HG03108 (cell line): Measurements from ENCODE around the gene PGAP3.

Experiments
- ATAC-seq: cut with Tn5 transposase; IDR thresholded peaks from one replicate; pipeline ENCODE4 v1.9.1; 2021; ENCODE audit warnings: moderate library complexity; ENCODE audit not compliant: unreplicated experiment

PGAP3 gene

GRCh38 chr17:39639566-39640458 lies 48.0 kb downstream of the PGAP3 start:
- ATAC-seq = no peak

- ATAC-seq = no peak
These were observed 48.8 kb downstream of the PGAP3 start for GRCh38 chr17:39639043-39639442.

GRCh38 chr17:39638317-39638716 lies 49.5 kb downstream of the PGAP3 start:
- no peak for ATAC-seq

GRCh38 chr17:39636927-39637736 lies 50.7 kb downstream of the PGAP3 start, which contains the start of gene STARD3:
Gene STARD3 (plus strand): TSS chr17:39637144. CDS start chr17:39653532, 16,388 bp downstream.
- ATAC-seq = peak; percentile 71

- peak; percentile 6 for ATAC-seq
These were observed 51.3 kb downstream of the PGAP3 start for GRCh38 chr17:39636587-39636926.

- no peak for ATAC-seq
These were observed 52.2 kb downstream of the PGAP3 start for GRCh38 chr17:39635614-39636176.

- no peak for ATAC-seq
These were observed 53.4 kb downstream of the PGAP3 start for GRCh38 chr17:39634384-39634871.

- no peak for ATAC-seq
These were observed 54.2 kb downstream of the PGAP3 start for GRCh38 chr17:39633570-39634183.

GRCh38 chr17:39632153-39632941 lies 55.5 kb downstream of the PGAP3 start:
- no peak for ATAC-seq

GRCh38 chr17:39631403-39631802 lies 56.5 kb downstream of the PGAP3 start:
- no peak for ATAC-seq

- no peak for ATAC-seq
These were observed 58.0 kb downstream of the PGAP3 start for GRCh38 chr17:39629898-39630297.

- no peak for ATAC-seq
These were observed 58.4 kb downstream of the PGAP3 start for GRCh38 chr17:39629494-39629880.

- no peak for ATAC-seq
These were observed 59.0 kb downstream of the PGAP3 start for GRCh38 chr17:39628655-39629493.

- no peak for ATAC-seq
These were observed 59.9 kb downstream of the PGAP3 start for GRCh38 chr17:39627712-39628516.

- no peak for ATAC-seq
These were observed 60.7 kb downstream of the PGAP3 start for GRCh38 chr17:39627047-39627711.

- ATAC-seq = no peak
These were observed 61.4 kb downstream of the PGAP3 start, which contains the start of gene PPP1R1B for GRCh38 chr17:39626171-39627046. Gene PPP1R1B (plus strand): TSS chr17:39626952. CDS start chr17:39627393, 441 bp downstream.
